ENCODE measurements around the gene CCSER2. TPM values are rescaled to one million over a fixed set of nuclear protein-coding genes. Genes with fewer than 3 reads are reported as not detected.

The CCSER2 gene
- total and polyA plus RNA-seq, 12 donors: 8.3 to 63.9 (median 38.1) TPM

GRCh38 chr10:84427903-84428650 is 99.7 kb downstream of the CCSER2 start:
- H3K27ac ChIP-seq: no peak overlapping the region
- intact Hi-C loops (cut with DNase I): no loop called here

GRCh38 chr10:84428711-84429110 is 100.3 kb downstream of the CCSER2 start:
- H3K27me3 ChIP-seq: no peaks in the 10 kb centered on the region
- WGBS, 4 donors: 91 to 97% (median 96%) methylated on average over 2 of the region's 2 CpGs
- no peaks in the 10 kb centered on the region for H3K9me3 ChIP-seq (replicated peaks in 1 of 3)
- peaks cover 10 to 17% of the 10 kb centered on the region in 2 donors for H3K4me1 ChIP-seq (replicated peaks in 1 of 2)
- H3K36me3 ChIP-seq (replicated peaks in 1 of 2): no peaks in the 10 kb centered on the region
- H3K27ac ChIP-seq: no peak overlapping the region
- intact Hi-C loops (cut with DNase I): no loop called here
- TF ChIP-seq CTCF (IDR thresholded peaks at IDR 0.05): no peak
- no peak for TF ChIP-seq POLR2A (IDR thresholded peaks at IDR 0.05)
- no peak for DNase-seq
- no peak overlapping the region for H3K4me3 ChIP-seq

More at GRCh38 chr10:84427903-84428650, 99.7 kb downstream of the CCSER2 start:
- peaks cover 10 to 17% of the 10 kb centered on the region in 2 donors for H3K4me1 ChIP-seq (replicated peaks in 1 of 2)
- H3K36me3 ChIP-seq (replicated peaks in 1 of 2): no peaks in the 10 kb centered on the region
- DNase-seq: no peak
- no peaks in the 10 kb centered on the region for H3K27me3 ChIP-seq
- H3K9me3 ChIP-seq (replicated peaks in 1 of 3): no peaks in the 10 kb centered on the region
- no peak for TF ChIP-seq POLR2A (IDR thresholded peaks at IDR 0.05)
- no peak for TF ChIP-seq CTCF (IDR thresholded peaks at IDR 0.05)
- WGBS, 4 donors: 91 to 98% (median 96%) methylated on average over 5 of the region's 5 CpGs; no CpG with 5 or more reads in 1 of the 4 donors
- H3K4me3 ChIP-seq: no peak overlapping the region

- DNase-seq: peak; percentile 42 to 85 (median 71)
- WGBS, 4 donors: 88 to 94% (median 94%) methylated on average over 2 of the region's 2 CpGs
These were observed 101.6 kb downstream of the CCSER2 start for GRCh38 chr10:84429926-84430520.

More at GRCh38 chr10:84429926-84430520, 101.6 kb downstream of the CCSER2 start:
- TF ChIP-seq CTCF (IDR thresholded peaks at IDR 0.05) (peak; percentile 33 to 63 (median 58)), POLR2A (IDR thresholded peaks at IDR 0.05) (no peak)
- intact Hi-C loops (cut with DNase I): no loop called here
- peaks cover 2 to 7% of the 10 kb centered on the region in 2 donors for H3K4me1 ChIP-seq (replicated peaks in 1 of 2)
- no peaks in the 10 kb centered on the region for H3K9me3 ChIP-seq (replicated peaks in 1 of 3)
- no peaks in the 10 kb centered on the region for H3K36me3 ChIP-seq (replicated peaks in 1 of 2)
- H3K4me3 ChIP-seq: no peak overlapping the region
- H3K27me3 ChIP-seq: no peaks in the 10 kb centered on the region
- no peak overlapping the region for H3K27ac ChIP-seq

All from adrenal gland (tissue), 12 donors.